ENCODE data around the gene LSMEM2.
"Not testable (repeated sequence)": the region's sequence is repeated elsewhere in the genome, so short reads cannot be mapped to it uniquely, and the experiment has no call there.

LSMEM2 gene

DNA sequence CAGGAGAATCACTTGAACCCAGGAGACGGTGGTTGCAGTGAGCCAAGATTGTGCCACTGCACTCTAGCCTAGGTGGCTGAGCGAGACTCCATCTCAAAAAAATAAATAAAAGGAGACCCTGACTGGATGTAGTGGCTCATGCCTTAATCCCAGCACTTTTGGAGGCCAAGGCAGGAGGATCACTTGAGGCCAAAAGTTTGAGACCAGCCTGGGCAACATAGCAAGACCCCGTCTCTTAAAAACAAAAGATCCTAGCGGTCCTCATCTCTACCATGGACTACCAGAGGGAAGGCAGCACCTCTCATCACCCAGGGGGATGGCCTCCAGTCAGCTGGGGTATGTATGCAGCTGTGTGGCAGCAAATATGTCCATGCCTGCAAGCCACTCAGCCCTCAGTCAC, 16.7 kb upstream of the LSMEM2 start:
- in situ Hi-C loops (cut with HindIII; ENCODE audit: low pct_ligation_motif_present, low pct_unique_long_range_greater_than_20kb, low sequenced_read_pairs); DNase-seq: not testable (repeated sequence)

GRCh38 chr3:50262778-50263177, 16.1 kb upstream of the LSMEM2 start:
- no peak for DNase-seq
- in situ Hi-C loops (cut with HindIII; ENCODE audit: low pct_ligation_motif_present, low pct_unique_long_range_greater_than_20kb, low sequenced_read_pairs), result no loop called here

GRCh38 chr3:50263478-50264382, 15.2 kb upstream of the LSMEM2 start:
- in situ Hi-C loops (cut with HindIII; ENCODE audit: low pct_ligation_motif_present, low pct_unique_long_range_greater_than_20kb, low sequenced_read_pairs), result no loop called here
- DNase-seq, result no peak

- in situ Hi-C loops (cut with HindIII; ENCODE audit: low pct_ligation_motif_present, low pct_unique_long_range_greater_than_20kb, low sequenced_read_pairs), result no loop called here
- peak; percentile 92 for DNase-seq
Measured at GRCh38 chr3:50264383-50264963, 14.4 kb upstream of the LSMEM2 start.

DNA sequence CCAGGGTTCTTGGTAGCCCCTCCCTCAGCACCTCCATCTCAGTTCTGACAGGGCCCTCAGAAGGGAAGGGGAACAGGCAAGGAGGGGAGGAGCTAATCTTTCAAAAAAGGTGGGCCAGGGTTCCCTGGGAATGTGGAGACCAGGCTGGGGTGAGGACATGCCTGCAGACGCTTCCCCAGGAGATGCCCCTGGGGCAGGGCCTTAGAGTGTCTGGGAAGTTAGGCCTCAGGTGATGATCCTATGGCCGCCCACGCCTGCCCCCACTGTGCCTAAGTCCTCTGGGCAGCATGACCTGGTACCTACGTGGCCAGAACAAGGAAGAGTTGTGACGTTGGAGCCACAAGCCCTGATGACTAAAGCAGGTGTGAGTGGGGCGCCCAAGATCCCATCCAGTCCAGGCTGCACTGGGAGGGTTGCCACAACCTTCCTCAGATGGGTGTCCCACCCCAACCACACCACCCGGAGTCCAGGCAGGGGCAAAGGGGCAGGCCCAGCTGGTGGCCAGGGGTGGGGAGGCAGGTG, 13.9 kb upstream of the LSMEM2 start:
- DNase-seq, result no peak
- in situ Hi-C loops (cut with HindIII; ENCODE audit: low pct_ligation_motif_present, low pct_unique_long_range_greater_than_20kb, low sequenced_read_pairs), result no loop called here

DNA sequence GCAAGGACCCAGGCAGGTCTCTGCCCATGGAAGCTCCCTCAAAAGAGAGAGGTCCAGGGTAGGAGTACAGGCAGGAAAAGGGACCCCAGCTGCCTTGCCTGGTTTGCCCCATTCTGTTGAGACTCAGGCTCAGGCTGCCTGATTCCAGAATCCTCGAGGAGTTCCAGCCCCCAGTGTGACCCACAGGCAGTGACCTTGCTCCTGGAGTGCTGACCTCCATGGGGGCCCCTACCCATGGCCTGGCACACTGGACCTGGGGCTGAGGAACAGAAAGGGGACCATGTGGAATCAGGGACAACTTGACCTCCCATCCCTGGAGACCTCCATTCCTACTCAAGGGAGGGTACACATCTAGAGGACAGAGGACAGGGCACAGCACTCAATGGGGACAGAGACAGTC, 13.3 kb upstream of the LSMEM2 start:
- in situ Hi-C loops (cut with HindIII; ENCODE audit: low pct_ligation_motif_present, low pct_unique_long_range_greater_than_20kb, low sequenced_read_pairs), result no loop called here
- no peak for DNase-seq

GRCh38 chr3:50266017-50266416, 12.9 kb upstream of the LSMEM2 start:
- in situ Hi-C loops (cut with HindIII; ENCODE audit: low pct_ligation_motif_present, low pct_unique_long_range_greater_than_20kb, low sequenced_read_pairs), result no loop called here
- DNase-seq, result no peak

GRCh38 chr3:50266836-50267235, 12.1 kb upstream of the LSMEM2 start:
- in situ Hi-C loops (cut with HindIII; ENCODE audit: low pct_ligation_motif_present, low pct_unique_long_range_greater_than_20kb, low sequenced_read_pairs), result no loop called here

GRCh38 chr3:50267280-50267913, 11.5 kb upstream of the LSMEM2 start:
- peak; percentile 21 for DNase-seq
- in situ Hi-C loops (cut with HindIII; ENCODE audit: low pct_ligation_motif_present, low pct_unique_long_range_greater_than_20kb, low sequenced_read_pairs), result no loop called here

More at GRCh38 chr3:50266836-50267235, 12.1 kb upstream of the LSMEM2 start:
- DNase-seq, result no peak

GRCh38 chr3:50268276-50268675, 10.6 kb upstream of the LSMEM2 start:
- no peak for DNase-seq
- in situ Hi-C loops (cut with HindIII; ENCODE audit: low pct_ligation_motif_present, low pct_unique_long_range_greater_than_20kb, low sequenced_read_pairs), result no loop called here

- in situ Hi-C loops (cut with HindIII; ENCODE audit: low pct_ligation_motif_present, low pct_unique_long_range_greater_than_20kb, low sequenced_read_pairs), result no loop called here
- peak; percentile 48 for DNase-seq
Measured at GRCh38 chr3:50268703-50269451, 10.0 kb upstream of the LSMEM2 start, which contains the start of gene SEMA3B. SEMA3B (plus strand) TSS chr3:50269147; CDS start chr3:50269241, 94 bp downstream.

DNA sequence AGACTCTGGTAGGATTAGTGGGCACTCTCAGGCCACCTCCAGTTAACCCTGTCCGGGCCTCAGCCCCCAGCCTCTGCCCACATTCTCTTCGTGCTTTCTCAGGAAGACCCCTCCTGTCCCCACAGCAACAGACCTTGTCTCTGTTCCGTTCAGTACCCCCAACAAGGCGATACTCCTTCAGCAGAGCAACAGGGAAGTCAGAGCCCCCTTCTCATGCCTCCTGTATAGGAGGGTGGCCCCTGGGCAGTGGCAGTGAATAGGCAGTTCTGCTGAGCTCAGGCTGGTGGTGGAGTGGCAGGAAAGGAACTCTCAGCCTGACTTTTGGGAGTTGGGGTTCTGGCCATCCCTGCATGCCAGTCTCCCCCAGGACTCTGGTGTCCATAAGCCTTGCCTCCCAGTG, 9.4 kb upstream of the LSMEM2 start:
- no peak for DNase-seq
- in situ Hi-C loops (cut with HindIII; ENCODE audit: low pct_ligation_motif_present, low pct_unique_long_range_greater_than_20kb, low sequenced_read_pairs), result no loop called here

DNA sequence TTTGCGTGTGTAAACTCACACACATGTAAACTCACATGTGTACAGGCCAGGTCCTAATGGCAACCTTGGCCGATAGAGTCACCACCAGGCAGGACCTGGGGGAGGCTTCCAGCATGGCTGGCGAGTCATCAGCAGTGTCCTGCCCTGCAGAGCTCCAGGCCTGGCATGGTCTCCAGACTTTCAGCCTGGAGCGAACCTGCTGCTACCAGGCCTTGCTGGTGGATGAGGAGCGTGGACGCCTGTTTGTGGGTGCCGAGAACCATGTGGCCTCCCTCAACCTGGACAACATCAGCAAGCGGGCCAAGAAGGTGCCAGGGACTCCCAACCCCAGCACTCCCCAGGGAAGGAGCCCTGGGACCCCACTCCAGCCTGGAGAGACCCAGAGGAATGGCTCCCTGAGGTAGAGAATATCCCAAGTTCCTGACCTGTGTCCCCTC, 8.9 kb upstream of the LSMEM2 start:
- in situ Hi-C loops (cut with HindIII; ENCODE audit: low pct_ligation_motif_present, low pct_unique_long_range_greater_than_20kb, low sequenced_read_pairs), result no loop called here
- DNase-seq, result peak; percentile 29

DNA sequence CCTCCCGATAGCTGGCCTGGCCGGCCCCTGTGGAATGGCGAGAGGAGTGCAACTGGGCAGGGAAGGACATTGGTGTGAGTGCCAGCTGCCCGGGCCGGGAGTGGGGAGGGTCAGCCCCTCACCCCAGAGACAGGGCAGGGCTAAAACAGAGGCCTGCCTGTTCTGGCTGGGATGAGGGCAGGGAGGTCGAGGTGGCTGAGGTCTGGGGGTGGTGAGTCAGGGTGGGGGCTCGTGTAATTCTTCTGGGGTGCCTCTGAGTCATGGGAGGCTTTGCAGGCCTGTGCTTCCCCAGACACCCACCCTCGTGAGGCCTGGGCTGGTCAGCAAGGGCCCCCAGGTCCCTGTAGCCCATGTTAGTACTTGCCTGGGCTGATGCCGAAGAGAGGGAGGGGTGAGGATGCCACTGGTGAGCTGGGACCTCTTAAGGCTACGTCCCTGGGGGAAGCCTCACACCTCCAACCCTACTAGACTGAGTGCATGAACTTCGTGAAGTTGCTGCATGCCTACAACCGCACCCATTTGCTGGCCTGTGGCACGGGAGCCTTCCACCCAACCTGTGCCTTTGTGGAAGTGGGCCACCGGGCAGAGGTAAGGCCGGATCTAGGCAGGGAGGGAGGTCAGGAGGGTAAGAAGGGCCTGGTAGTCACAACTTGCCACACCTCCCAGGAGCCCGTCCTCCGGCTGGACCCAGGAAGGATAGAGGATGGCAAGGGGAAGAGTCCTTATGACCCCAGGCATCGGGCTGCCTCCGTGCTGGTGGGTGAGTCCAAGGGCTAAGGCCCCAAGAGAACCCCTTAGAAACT, 8.3 kb upstream of the LSMEM2 start:
- DNase-seq, result no peak
- in situ Hi-C loops (cut with HindIII; ENCODE audit: low pct_ligation_motif_present, low pct_unique_long_range_greater_than_20kb, low sequenced_read_pairs), result no loop called here

DNA sequence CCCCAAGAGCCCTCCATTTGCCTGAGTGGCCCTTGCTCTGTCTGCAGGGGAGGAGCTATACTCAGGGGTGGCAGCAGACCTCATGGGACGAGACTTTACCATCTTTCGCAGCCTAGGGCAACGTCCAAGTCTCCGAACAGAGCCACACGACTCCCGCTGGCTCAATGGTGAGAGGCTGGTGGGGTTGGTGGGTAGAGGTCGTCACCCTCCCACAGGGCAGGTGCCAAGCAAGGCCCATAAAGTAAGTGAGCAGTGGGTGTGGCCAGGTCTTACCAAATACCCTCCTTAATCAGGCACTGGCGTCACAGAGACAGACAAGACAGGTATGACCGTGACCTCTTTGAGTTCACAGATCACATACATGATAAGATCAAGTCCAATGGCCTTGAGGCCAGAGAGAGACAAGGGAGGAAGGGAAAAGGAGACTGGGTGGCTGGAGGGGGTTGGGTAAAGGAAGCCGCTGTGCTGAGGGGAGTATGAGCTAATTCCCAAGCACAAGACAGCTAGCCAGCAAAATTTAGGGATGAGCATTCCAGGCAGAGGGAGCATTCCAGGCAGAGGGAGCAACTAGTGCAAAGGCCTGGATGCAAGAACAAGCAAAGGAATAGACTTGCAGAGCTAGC, 7.5 kb upstream of the LSMEM2 start:
- no peak for DNase-seq
- in situ Hi-C loops (cut with HindIII; ENCODE audit: low pct_ligation_motif_present, low pct_unique_long_range_greater_than_20kb, low sequenced_read_pairs), result no loop called here

- in situ Hi-C loops (cut with HindIII; ENCODE audit: low pct_ligation_motif_present, low pct_unique_long_range_greater_than_20kb, low sequenced_read_pairs); DNase-seq: not testable (repeated sequence)
Measured at GRCh38 chr3:50272538-50272910, 6.4 kb upstream of the LSMEM2 start.

- in situ Hi-C loops (cut with HindIII; ENCODE audit: low pct_ligation_motif_present, low pct_unique_long_range_greater_than_20kb, low sequenced_read_pairs), result no loop called here
- peak; percentile 72 for DNase-seq
Measured at GRCh38 chr3:50272911-50273688, 5.8 kb upstream of the LSMEM2 start.

All from ACHN (cell line).